HG03565 (cell line): ENCODE data around the gene OR4K14.
"Not testable (repeated sequence)": the region's sequence is repeated elsewhere in the genome, so short reads cannot be mapped to it uniquely, and the experiment has no call there.

Experiments used
- ATAC-seq: cut with Tn5 transposase; IDR thresholded peaks from one replicate; pipeline ENCODE4 v1.9.1; 2021; ENCODE audit warnings: mild to moderate bottlenecking, moderate library complexity; ENCODE audit not compliant: unreplicated experiment

The OR4K14 gene, protein sequence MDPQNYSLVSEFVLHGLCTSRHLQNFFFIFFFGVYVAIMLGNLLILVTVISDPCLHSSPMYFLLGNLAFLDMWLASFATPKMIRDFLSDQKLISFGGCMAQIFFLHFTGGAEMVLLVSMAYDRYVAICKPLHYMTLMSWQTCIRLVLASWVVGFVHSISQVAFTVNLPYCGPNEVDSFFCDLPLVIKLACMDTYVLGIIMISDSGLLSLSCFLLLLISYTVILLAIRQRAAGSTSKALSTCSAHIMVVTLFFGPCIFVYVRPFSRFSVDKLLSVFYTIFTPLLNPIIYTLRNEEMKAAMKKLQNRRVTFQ

DNA sequence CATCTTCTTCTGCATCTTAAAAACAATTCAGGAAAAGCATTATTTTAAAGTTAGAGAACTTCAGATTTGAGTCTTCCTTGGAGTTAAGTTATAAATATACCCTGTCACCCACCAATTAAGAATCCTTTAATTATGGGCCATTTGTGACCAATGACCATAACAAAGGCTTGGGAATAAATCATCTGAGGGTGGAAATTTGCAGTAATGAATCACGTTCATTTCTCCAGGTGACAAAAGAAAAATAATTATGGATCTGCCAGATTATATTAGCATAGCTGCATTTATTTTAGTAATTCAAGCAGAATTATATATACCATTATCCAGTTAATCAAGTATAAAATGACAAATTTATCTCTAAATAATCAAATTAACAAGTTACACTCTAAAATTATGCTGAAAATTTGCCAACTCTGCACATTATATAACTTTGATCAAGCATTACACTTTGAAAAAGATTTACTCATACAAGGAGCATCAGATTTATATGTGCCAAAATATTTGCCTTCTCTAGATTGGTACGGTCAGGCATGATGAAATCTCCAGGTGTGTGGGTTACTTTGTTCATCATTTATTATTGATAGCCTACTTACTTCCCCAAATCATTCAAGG lies at the start of gene OR4K14:
Gene OR4K14, minus strand, starts transcription at position 51 of the 609 bp plus-strand sequence. CDS start 4,114 bp downstream, outside the sequence.
- no peak for ATAC-seq

DNA sequence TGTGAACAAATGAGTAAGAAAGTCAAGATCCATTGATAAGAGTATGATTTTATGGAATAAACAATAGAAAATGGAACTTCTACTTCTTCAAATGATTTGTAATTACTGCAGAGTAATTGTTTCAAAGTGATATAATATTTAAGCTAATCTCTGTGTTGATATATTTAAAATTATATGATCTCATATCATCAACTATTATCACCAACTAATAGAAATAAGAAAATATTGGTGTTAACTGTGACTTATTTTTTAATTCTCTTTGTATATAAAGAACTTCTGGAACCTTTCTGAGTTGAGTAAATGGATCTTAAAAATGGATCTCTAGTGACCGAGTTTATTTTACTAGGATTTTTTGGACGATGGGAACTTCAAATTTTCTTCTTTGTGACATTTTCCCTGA lies 40.6 kb upstream of the OR4K14 start, which contains the start of gene OR4L1:
Gene OR4L1, plus strand, starts transcription at position 301 of the 400 bp plus-strand sequence. Its CDS starts 0 bp downstream, at position 301.
- ATAC-seq, result no peak

DNA sequence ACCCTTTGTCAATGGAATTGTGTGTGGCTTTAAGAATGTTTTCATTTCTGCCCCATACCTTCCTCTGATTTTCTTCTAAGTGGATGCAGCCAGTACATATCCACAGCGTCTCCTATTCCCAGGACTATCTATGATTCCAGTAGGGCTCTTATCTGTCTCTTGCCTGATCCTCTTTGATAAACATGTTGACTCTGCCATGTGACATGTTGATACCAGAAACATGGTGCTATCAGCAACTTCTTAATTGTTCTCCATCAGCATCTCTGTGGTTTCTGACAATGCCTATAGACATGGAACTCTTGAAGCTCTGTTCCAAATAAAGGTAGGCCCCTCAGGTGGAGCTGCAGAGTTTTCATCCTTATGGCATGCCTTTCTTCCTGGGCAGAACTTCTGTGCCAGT lies 29.1 kb upstream of the OR4K14 start:
- ATAC-seq, result no peak

DNA sequence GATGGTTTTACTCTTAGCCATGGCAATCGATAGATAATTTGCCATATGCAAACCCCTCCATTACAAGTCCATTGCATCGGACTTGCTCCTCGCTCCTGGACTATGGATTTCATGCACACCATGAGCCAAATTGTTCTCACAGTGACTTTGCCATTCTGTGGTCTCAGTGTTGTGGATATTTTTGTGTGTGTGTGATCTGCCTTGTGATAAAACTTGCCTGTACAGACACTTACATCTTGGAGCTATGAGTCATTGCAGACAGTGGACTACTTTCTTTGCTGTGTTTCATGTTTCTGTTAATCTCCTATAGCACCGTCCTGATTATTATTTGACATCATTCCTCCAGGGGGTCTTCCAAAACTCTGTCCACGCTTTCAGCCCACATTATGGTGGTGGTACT lies 25.1 kb upstream of the OR4K14 start:
- no peak for ATAC-seq

DNA sequence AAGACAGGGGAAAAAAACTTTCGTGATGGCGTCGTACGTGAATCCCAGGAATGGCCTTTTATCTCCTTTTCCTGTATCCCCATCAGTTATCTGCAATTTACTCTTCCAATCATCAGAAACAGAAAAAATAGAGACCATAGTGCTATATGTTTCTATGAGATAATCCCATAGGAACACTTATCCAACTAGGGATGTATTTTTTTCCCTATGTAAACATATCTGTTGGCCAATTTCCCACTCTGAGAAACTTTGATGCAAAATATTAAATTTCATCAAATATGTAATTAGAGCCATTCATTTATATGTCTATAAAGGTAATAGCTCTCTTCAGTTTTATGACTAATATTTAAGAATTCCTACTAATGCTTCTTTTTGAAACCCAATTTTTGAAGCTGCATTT lies 16.8 kb upstream of the OR4K14 start, which contains the start of gene OR4K13:
Gene OR4K13, minus strand, starts transcription at position 101 of the 400 bp plus-strand sequence. CDS start 1,280 bp downstream, outside the sequence.
- no peak for ATAC-seq

DNA sequence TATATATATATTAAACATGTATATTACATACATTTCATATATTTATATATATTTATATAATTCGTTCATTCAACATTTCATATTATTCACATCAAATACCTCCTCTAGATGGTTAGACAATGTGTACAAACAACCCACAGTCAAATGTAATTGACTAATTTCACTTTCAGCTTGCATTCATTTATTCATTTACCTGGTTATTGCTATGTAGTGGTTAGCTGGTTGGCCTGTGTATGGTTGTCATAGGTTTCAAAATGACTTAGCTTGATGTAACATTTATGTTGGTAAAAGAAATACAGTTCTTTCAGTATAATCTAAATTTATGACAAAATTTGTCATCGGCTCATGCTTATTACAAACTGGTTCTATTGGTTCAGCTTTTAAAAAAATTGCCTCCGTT lies 16.3 kb upstream of the OR4K14 start:
- no peak for ATAC-seq

DNA sequence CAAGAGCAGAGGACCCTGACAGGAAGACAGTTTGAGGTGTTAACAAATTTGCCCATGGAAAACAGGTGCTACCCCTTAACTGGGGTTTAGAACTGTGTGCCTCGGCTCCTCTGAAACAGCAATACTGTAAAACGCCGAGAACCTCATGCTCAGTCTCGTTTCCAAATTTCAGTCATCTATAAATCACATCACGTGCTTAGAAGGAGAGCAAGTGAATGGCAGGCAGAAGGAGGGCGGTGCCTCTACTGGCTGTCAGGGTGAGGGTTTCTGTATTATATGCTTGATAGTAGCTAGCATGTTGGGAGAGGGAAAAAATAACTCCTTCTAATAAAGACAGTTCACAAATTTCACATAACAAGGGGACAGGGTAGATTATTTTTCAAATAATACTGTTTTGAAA lies 12.0 kb upstream of the OR4K14 start:
- no peak for ATAC-seq

DNA sequence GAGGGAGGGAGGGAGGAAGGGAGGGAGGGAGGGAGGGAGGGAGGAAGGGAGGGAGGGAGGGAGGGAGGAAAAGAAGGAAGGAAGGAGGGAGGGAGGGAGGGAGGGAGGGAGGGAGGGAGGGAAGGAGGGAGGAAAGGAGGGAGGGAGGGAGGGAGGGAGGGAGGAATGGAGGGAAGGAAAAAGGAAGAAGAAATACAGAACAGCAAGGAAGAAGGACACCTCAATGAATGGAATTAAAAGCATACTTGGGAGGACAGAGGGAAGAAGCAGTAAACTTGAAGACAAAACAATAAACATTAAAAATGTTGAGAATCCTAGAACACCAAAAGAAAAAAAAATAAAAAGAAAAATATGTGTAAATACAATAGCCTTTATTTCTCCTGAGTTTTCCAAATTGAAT lies 11.0 kb downstream of the OR4K14 start:
- no peak for ATAC-seq

DNA sequence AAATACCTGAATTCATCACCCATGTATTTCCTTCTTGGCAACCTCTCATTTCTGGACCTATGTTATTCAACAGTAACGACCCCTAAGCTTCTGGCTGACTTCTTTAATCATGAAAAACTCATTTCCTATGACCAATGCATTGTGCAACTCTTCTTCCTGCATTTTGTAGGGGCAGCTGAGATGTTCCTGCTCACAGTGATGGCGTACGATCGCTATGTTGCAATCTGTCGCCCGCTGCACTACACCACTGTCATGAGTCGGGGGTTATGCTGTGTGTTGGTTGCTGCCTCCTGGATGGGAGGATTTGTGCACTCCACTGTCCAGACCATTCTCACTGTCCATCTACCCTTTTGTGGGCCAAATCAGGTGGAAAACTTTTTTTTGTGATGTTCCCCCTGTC lies 16.8 kb downstream of the OR4K14 start:
- no peak for ATAC-seq

DNA sequence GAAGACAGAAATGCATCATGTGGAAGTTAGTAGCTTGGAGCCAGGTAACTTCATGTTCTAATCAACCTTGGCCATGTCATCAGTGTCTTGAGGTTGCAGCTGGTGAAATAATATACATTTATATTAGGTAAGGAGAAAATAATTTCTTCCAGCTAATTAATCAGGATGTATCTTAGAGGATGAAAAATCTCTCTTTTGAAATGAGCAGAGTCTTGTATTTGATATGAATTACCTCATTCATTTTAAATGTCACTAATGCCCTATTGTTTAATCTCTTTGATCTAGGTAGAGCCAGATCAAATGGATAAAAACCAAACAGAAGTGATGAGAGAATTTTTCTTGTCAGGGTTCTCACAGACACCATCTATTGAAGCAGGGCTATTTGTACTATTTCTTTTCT lies 17.2 kb downstream of the OR4K14 start, which contains the start of gene OR4Q2:
Gene OR4Q2, plus strand, starts transcription at position 301 of the 400 bp plus-strand sequence.
- no peak for ATAC-seq

DNA sequence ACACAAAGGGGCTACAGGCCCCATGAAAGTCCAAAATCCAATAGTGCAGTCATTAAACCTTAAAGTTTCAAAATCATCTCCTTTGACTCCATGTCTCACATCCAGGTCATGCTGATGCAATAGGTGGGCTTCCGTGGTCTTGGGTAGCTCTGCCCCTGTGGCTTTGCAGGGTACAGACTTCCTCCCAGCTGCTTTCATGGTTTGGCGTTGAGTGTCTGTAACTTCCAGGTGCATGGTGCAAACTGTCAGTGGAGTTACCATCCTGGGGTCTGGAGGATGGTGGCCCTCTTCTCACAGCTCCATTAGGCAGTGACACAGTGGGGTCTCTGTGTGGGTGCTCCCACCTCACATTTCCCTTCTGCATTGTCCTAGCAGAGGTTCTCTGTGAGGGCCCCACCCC lies 25.7 kb downstream of the OR4K14 start:
- no peak for ATAC-seq

DNA sequence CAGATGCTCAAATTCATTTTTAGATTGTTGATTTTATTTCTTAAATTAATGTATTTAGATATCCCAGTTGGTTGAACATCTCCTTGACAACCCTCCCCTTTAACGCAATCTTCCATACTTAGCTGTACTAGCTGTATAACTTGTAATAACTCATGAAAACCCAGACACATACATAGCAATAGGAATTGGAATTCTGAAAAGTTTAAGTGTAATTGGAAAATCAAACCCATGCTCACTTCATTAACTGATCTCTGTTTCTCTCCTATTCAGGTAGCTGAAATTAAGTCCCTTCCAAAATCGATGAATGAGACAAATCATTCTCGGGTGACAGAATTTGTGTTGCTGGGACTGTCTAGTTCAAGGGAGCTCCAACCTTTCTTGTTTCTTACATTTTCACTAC lies 43.8 kb downstream of the OR4K14 start, which contains the start of gene OR4K15:
Gene OR4K15, plus strand, starts transcription at position 301 of the 400 bp plus-strand sequence. Its CDS starts 0 bp downstream, at position 301.
- no peak for ATAC-seq

DNA sequence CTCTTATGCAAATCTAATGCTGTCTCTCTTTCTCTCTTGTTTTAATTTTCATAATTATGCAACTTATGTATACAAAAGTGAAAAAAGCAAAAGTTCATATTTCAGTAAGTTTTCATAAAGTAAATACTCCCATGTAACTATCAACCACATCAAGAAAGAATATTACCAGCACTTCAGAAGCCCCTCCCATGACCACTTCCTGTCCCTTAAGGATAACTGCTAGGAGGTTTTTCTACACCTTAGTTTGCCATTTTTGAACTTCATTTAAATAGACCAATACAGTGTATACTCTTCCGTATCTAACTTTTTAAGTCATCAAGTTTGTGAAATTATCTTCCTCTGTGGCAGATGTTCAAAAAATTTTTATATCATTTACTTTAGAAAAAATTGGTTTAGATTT lies 44.3 kb downstream of the OR4K14 start:
- ATAC-seq, result no peak

DNA sequence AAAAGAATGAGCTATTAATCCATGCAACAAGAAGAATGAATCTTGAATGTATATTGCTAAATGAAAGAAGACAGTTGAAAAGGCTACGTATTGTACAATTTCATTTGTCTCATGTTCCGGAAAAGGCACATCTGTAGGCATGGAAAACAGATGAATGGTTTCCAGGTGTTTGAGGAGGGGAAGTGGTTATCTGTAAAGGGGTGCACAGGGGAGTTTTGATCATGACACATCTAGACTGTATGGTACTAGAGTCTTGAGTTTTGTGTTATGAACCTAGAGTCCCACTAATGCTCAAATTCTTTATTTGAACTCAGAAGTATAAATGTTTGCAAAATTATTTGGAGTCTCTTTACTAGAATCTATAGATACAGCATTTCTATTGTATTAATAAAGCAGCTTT lies 49.4 kb downstream of the OR4K14 start:
- ATAC-seq, result not testable (repeated sequence)
